Kasumi-1 (cell line): ENCODE results near the gene HEBP2.

Experiments
- DNase-seq, 2 experiments: peaks; one replicate each; lab custom pipeline; 2025; lab: John Stamatoyannopoulos, UW

The HEBP2 gene

GRCh38 chr6:138454981-138455706 lies 51.1 kb downstream of the HEBP2 start:
- DNase-seq = no peak

- DNase-seq = peak in 1 of 2 experiments; percentile 21
Measured at GRCh38 chr6:138455746-138456400, 51.9 kb downstream of the HEBP2 start.

DNA sequence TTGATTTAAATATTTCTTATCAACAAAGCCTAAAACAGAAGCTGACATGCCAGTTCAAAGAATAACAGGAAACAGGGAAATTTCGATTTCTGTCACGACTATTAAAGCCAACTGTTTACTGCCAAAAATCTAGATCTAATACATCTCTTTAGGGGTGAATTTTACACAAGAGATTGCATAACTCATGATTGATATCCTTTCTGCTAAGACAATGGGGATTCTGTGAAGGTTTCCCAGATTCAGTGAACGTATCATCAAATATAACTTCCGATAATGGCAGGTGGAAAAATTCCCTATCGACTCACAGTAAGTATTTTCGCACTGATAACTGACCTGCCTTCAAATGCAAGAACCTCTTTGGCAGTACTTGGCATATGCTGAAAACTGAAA lies 52.4 kb downstream of the HEBP2 start:
- DNase-seq = no peak

- no peak for DNase-seq
Measured at GRCh38 chr6:138461647-138462046, 57.6 kb downstream of the HEBP2 start.

DNA sequence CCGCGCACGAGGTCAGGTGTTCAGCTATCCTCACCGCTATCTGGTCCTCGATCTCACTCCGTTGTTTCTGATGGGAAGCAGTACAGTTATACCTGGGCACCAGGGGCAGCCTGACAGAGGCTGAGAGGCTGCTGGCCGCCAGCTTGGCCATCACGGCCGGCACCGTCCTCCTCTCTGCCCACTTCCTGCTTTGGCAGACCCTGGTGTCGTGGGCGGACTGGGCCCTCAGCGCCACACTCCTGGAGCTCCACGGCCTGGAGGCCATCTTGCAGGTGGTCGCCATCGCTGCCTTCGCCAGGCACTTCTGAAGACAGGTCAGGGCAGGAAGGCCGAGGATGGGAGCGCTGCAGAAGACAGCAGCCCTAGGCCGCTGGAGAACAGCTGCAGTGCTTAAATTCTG lies 60.1 kb downstream of the HEBP2 start:
- no peak for DNase-seq

DNA sequence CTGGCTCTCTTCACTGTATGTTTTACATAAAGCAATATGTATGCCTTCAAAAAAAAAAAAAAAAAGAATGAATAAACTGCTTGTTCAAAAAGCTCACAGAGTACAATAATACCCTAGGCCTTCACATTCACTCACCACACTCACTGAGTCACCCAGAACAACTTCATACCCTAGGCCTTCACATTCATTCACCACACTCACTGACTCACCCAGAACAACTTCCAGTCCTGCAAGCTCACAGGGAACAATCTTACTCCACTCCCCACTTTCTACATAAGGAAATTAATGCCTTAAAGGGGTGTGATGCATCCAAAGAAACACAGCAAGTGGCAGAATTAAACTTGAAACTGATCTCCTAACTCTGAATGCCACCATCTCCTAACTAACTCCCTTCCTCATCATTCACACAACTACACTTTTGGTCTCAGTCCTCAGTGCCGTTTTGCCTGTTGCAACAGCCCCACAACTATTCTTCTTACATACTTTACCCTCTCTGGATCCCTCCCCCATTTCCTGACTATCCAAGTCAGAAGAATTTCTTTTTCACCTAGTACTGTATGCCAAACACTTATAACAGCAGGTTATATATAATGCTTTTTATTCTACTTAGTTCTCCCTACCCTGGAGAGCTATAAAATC lies 61.1 kb downstream of the HEBP2 start:
- DNase-seq = peak; percentile 64 to 66

GRCh38 chr6:138467901-138468300 lies 63.9 kb downstream of the HEBP2 start:
- no peak for DNase-seq

GRCh38 chr6:138468320-138469015 lies 64.4 kb downstream of the HEBP2 start:
- no peak for DNase-seq
